T-cell (primary cell): ENCODE data around the gene ST6GALNAC3. TPM values are rescaled to one million over a fixed set of nuclear protein-coding genes. Genes with fewer than 3 reads are reported as not detected.

Experiments used
- ATAC-seq, 4 experiments: fragments of 200-7000 bp in 3 of 4; fragments of 150-1000 bp in 1 of 4; cut with Tn5 transposase; replicated peaks in 1 of 4; 1 replicate in 3 of 4; 2 replicates in 1 of 4; pipeline ENCODE4 v1.10.0; 2021; ENCODE audit warnings: moderate library complexity in 3 of 4, mild to moderate bottlenecking in 2 of 4, moderate number of reproducible peaks in 1 of 4
- CTCF ChIA-PET, 2 donors: fragments of 300-600 bp; sonication (Branson Sonifier 250); formaldehyde crosslinking; loops; one replicate each; lab custom pipeline; 2022; ENCODE audit warnings: antibody characterized with exemption in 2 of 2; lab: Charles Lee
- POLR2A ChIA-PET, 2 donors: fragments of 300-600 bp; sonication (Branson Sonifier 250); formaldehyde crosslinking; loops; one replicate each; lab custom pipeline; 2022; ENCODE audit warnings: antibody characterized with exemption in 2 of 2; lab: Charles Lee
- DNase-seq, 35 experiments: peaks; one replicate each; pipeline versions ENCODE4 v3.0.0 to v3.0.0-alpha.2; 2013 to 2023
- H3K27ac ChIP-seq: one replicate; pipeline ENCODE4 v1.5.1; 2013; ENCODE audit warnings: low read length
- H3K27me3 ChIP-seq, 2 experiments: replicated peaks in 1 of 2; 1 replicate in 1 of 2; 2 replicates in 1 of 2; pipeline versions ENCODE4 v1.6.1 to v1.7.0; 2013; ENCODE audit warnings: low read length in 1 of 2, mixed read lengths in 1 of 2; ENCODE audit not compliant: control insufficient read depth in 2 of 2, insufficient read depth in 2 of 2; ENCODE audit errors: extremely low read depth in 1 of 2
- H3K36me3 ChIP-seq, 2 donors: 1 replicate in 1 of 2; 2 replicates in 1 of 2; pipeline versions ENCODE4 v1.6.1 to v1.7.0; 2013; ENCODE audit warnings: low read length in 1 of 2; ENCODE audit not compliant: control insufficient read depth in 2 of 2, insufficient read depth in 1 of 2; ENCODE audit errors: extremely low read depth in 1 of 2
- H3K4me1 ChIP-seq, 2 experiments: 1 replicate in 1 of 2; 2 replicates in 1 of 2; pipeline versions ENCODE4 v1.6.1 to v1.7.0; 2013; ENCODE audit warnings: low read length in 2 of 2, mixed read lengths in 1 of 2; ENCODE audit not compliant: insufficient read depth in 2 of 2, control insufficient read depth in 1 of 2; ENCODE audit errors: extremely low read depth in 1 of 2
- H3K4me3 ChIP-seq, 2 donors: 1 replicate in 1 of 2; 2 replicates in 1 of 2; pipeline versions ENCODE4 v1.5.1 to v1.7.0; 2013; ENCODE audit warnings: mild to moderate bottlenecking in 2 of 2, low read length in 1 of 2, moderate library complexity in 1 of 2; ENCODE audit not compliant: control insufficient read depth in 1 of 2; ENCODE audit errors: extremely low read depth in 1 of 2
- H3K9me3 ChIP-seq: 2 replicates; pipeline ENCODE4 v1.7.0; 2013
- H3K27ac Mint-ChIP-seq, 2 donors: one replicate each; pipeline ENCODE4 v1.8.0; 2020 to 2021; ENCODE audit warnings: mild to moderate bottlenecking in 2 of 2, mixed read lengths in 2 of 2
- H3K27me3 Mint-ChIP-seq, 2 donors: one replicate each; pipeline ENCODE4 v1.8.0; 2021 to 2022; ENCODE audit warnings: mixed read lengths in 2 of 2
- H3K36me3 Mint-ChIP-seq: one replicate; pipeline ENCODE4 v1.8.0; 2021; ENCODE audit warnings: mixed read lengths
- H3K4me1 Mint-ChIP-seq, 3 donors: one replicate each; pipeline ENCODE4 v1.8.0; 2020 to 2022; ENCODE audit warnings: mixed read lengths in 3 of 3, mild to moderate bottlenecking in 1 of 3
- H3K4me3 Mint-ChIP-seq, 3 donors: one replicate each; pipeline ENCODE4 v1.8.0; 2020 to 2022; ENCODE audit warnings: mild to moderate bottlenecking in 3 of 3, mixed read lengths in 3 of 3, moderate library complexity in 3 of 3
- H3K9me3 Mint-ChIP-seq, 3 donors: one replicate each; pipeline ENCODE4 v1.8.0; 2020 to 2022; ENCODE audit warnings: mixed read lengths in 3 of 3
- WGBS: methylation state at CpG from one replicate; pipeline ENCODE4 v1.1.5; 2013; ENCODE audit warnings: missing lambda C conversion rate; ENCODE audit not compliant: insufficient coverage; 5-methylcytosine and 5-hydroxymethylcytosine counted together
- total RNA-seq, 35 experiments: library from RNA in 6 of 35; stranded (reverse) in 6 of 35; fragments of 120-200 nt in 1 of 35; gene quantifications; one replicate each; pipeline versions ENCODE4 v1.2.1 to v1.2.4 and lab custom pipeline; 2013 to 2026

Gene ST6GALNAC3
- total RNA-seq, 5 donors from 2014 or later (not counting 1 experiment from before 2014, with no cell fraction given): 0.33 to 6.6 (median 1.5) TPM

DNA sequence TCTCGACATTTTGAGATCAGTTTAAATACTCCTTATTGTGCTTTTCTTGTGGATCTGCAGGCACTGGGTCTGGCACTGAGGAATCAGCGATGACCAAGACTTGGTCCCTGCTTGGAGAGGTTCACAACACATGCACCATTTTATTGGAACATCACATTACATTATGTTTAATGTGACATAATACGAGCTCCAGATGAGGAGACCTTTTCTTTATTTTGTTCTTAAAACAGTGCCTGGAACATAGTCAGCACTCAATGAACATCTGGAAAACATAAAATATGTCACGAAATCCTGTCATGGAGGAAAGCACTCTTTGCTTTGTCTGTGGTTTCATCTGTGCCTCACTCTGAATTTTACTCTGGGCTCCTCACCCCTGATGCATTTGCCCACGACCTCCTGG, 110.7 kb downstream of the ST6GALNAC3 start:
- H3K27me3 ChIP-seq: no peaks in the 10 kb centered on the region
- 72% methylated on average over 3 of the region's 5 CpGs for WGBS
- Mint-ChIP-seq H3K27me3 (peaks cover 0 to 2% of the 10 kb centered on the region in 2 donors), H3K4me1 (peaks cover 0 to 5% (median 0%) of the 10 kb centered on the region in 3 donors), H3K9me3 (no peaks in the 10 kb centered on the region), H3K27ac (no peak overlapping the region), H3K36me3 (no peaks in the 10 kb centered on the region), H3K4me3 (no peak overlapping the region)
- H3K36me3 ChIP-seq: no peaks in the 10 kb centered on the region
- DNase-seq: no peak
- no peak overlapping the region for H3K27ac ChIP-seq
- CTCF ChIA-PET: interaction anchor here in 1 of 2 donors (0.6 kb wide), 1 partner anchor 99 kb away, joined by 3 read pairs; no protein-coding TSS in a partner anchor
- no peaks in the 10 kb centered on the region for H3K4me1 ChIP-seq
- H3K4me3 ChIP-seq: no peak overlapping the region
- POLR2A ChIA-PET: interaction anchor here in 1 of 2 donors (0.6 kb wide), 1 partner anchor 142 kb away, joined by 11 read pairs; no protein-coding TSS in a partner anchor
- no peaks in the 10 kb centered on the region for H3K9me3 ChIP-seq
- ATAC-seq: no peak

DNA sequence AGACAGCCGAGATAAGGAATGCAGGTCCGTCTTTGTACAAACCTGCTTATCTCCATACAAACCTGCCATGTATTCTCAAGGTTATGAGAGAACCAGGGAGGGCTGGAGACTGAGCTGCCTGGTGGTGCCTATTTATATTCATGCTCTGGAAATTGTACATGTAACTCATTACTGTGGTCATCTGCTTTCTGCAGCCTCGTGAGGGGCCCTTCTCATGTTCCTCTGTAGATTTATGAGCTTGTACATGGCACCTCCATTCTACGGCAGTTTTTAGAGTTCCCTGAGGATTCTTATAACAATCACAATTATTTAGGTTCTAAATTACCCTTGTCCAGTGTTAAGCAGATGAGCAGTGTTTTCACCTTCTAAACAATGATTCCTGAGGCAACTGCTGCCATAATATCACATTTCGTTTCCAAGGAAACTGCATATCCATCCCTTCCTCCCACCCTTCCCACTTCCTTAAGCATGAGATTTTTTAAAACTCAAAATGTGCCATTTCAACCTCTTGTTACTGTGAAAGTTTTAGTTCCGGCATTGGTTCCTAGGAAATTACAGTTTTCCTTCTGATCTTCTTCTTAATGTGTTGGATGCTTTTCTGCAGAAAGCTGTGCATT, 112.1 kb downstream of the ST6GALNAC3 start:
- Mint-ChIP-seq H3K27me3 (peaks cover 0 to 2% of the 10 kb centered on the region in 2 donors), H3K36me3 (no peaks in the 10 kb centered on the region), H3K4me3 (no peak overlapping the region), H3K9me3 (no peaks in the 10 kb centered on the region), H3K4me1 (peaks cover 0 to 5% (median 0%) of the 10 kb centered on the region in 3 donors), H3K27ac (no peak overlapping the region)
- ChIA-PET CTCF (no interaction called here), POLR2A (interaction anchor here in 1 of 2 donors (0.7 kb wide), 1 partner anchor 356 kb away, joined by 3 read pairs; no protein-coding TSS in a partner anchor)
- no peaks in the 10 kb centered on the region for H3K9me3 ChIP-seq
- no peaks in the 10 kb centered on the region for H3K36me3 ChIP-seq
- H3K27me3 ChIP-seq: no peaks in the 10 kb centered on the region
- no peak for DNase-seq
- ATAC-seq: no peak
- no peak overlapping the region for H3K27ac ChIP-seq
- no peak overlapping the region for H3K4me3 ChIP-seq
- H3K4me1 ChIP-seq: no peaks in the 10 kb centered on the region
- 54% methylated on average over 2 of the region's 6 CpGs for WGBS

DNA sequence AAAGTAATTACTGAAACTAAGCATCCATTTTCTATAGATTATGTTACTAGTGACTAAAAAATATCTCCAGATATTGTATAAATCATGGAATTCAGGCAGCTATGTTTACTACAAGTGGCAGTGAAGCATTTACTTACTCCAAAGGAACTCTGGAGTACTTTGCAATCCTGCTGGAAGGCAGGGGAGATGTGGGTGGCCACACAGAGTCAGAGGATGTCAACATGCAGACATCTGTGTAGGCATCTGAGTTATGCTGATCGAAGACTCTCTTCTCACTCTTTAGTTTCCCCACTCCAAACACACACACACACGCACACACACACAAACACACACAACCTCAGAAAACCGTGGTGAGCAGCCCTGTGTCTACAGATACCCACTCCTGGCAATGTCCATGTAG, 112.9 kb downstream of the ST6GALNAC3 start:
- H3K9me3 Mint-ChIP-seq: no peaks in the 10 kb centered on the region
- H3K27me3 Mint-ChIP-seq: peaks cover 0 to 2% of the 10 kb centered on the region in 2 donors
- ChIA-PET POLR2A (no interaction called here), CTCF (no interaction called here)
- Histone ChIP-seq H3K4me1 (no peaks in the 10 kb centered on the region), H3K27ac (no peak overlapping the region), H3K36me3 (no peaks in the 10 kb centered on the region), H3K27me3 (no peaks in the 10 kb centered on the region), H3K9me3 (no peaks in the 10 kb centered on the region), H3K4me3 (no peak overlapping the region)
- 79% methylated on average over 3 of the region's 3 CpGs for WGBS
- H3K27ac Mint-ChIP-seq: no peak overlapping the region
- no peak for ATAC-seq
- no peak for DNase-seq
- no peaks in the 10 kb centered on the region for H3K36me3 Mint-ChIP-seq
- H3K4me3 Mint-ChIP-seq: no peak overlapping the region
- H3K4me1 Mint-ChIP-seq: peaks cover 0 to 6% (median 0%) of the 10 kb centered on the region in 3 donors

DNA sequence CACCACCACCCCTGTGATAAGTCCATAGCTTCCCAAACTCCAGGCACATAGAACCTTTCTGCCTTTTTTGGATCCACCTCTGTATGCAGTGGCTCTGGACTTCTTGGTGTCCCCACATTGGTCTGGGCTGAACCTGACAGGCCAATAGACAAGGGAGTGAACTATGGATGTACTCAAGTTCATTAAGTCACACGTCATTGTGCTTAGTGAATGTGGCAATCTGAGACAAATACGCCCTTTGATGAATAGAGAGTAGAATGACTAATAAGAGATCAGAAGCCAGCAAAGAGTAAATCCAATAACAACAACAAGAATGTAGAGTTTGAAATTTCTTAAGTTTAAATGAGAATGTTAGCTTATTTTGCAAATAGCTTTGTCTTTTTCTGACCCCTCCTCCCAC, 114.8 kb downstream of the ST6GALNAC3 start:
- no peaks in the 10 kb centered on the region for H3K27me3 ChIP-seq
- H3K4me3 ChIP-seq: no peak overlapping the region
- H3K27ac ChIP-seq: no peak overlapping the region
- DNase-seq: no peak
- no peaks in the 10 kb centered on the region for H3K9me3 Mint-ChIP-seq
- H3K36me3 Mint-ChIP-seq: no peaks in the 10 kb centered on the region
- no peaks in the 10 kb centered on the region for H3K36me3 ChIP-seq
- no peak overlapping the region for H3K4me3 Mint-ChIP-seq
- ChIA-PET POLR2A (no interaction called here), CTCF (no interaction called here)
- no CpG with 5 or more reads among the region's 2 CpGs for WGBS
- H3K9me3 ChIP-seq: no peaks in the 10 kb centered on the region
- peaks cover 0 to 6% (median 0%) of the 10 kb centered on the region in 3 donors for H3K4me1 Mint-ChIP-seq
- peaks cover 0 to 2% of the 10 kb centered on the region in 2 donors for H3K27me3 Mint-ChIP-seq
- H3K4me1 ChIP-seq: no peaks in the 10 kb centered on the region
- no peak for ATAC-seq
- H3K27ac Mint-ChIP-seq: no peak overlapping the region

DNA sequence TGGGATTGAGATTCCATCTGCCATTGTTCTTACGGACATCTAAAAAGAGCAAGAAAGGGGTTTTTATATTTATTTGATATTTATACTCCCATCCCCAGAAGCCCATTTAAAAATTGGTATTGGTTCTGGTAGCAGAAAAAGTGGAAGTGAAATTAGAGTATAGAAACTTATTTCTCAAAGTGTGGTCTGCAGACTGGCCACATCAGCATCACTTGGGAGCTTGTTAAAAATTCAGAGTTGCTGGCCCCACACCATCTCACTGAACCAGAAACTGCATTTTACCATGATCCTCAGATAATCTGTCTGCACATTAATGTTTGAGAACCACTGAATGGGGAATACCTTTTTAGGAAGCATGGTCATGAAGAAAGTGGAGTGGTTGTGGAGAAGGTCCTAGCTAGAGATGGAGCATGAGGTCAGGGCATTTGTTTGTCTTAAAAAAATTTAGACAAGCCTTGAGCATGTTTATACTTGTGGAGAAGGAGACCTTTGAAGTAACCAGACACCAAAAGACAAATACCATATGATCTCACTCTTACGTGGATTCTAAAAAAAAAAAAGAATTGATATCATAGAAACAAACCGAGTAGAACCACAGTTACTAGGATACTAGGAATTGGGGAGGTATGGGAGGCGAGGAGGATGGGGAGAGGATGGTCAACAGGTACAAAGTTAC, 116.3 kb downstream of the ST6GALNAC3 start:
- no CpG with 5 or more reads among the region's 4 CpGs for WGBS
- H3K36me3 ChIP-seq: no peaks in the 10 kb centered on the region
- no peaks in the 10 kb centered on the region for H3K9me3 ChIP-seq
- POLR2A ChIA-PET: no interaction called here
- no peaks in the 10 kb centered on the region for H3K9me3 Mint-ChIP-seq
- DNase-seq: no peak
- no peaks in the 10 kb centered on the region for H3K27me3 ChIP-seq
- no peaks in the 10 kb centered on the region for H3K4me1 ChIP-seq
- H3K27ac Mint-ChIP-seq: no peak overlapping the region
- H3K4me3 ChIP-seq: no peak overlapping the region
- no peak for ATAC-seq
- H3K27ac ChIP-seq: no peak overlapping the region
- H3K36me3 Mint-ChIP-seq: no peaks in the 10 kb centered on the region
- CTCF ChIA-PET: interaction anchor here in 1 of 2 donors (0.6 kb wide), 1 partner anchor 9 kb away, joined by 3 read pairs; no protein-coding TSS in a partner anchor
- peaks cover 0 to 6% (median 0%) of the 10 kb centered on the region in 3 donors for H3K4me1 Mint-ChIP-seq
- peaks cover 0 to 2% of the 10 kb centered on the region in 2 donors for H3K27me3 Mint-ChIP-seq
- H3K4me3 Mint-ChIP-seq: no peak overlapping the region

DNA sequence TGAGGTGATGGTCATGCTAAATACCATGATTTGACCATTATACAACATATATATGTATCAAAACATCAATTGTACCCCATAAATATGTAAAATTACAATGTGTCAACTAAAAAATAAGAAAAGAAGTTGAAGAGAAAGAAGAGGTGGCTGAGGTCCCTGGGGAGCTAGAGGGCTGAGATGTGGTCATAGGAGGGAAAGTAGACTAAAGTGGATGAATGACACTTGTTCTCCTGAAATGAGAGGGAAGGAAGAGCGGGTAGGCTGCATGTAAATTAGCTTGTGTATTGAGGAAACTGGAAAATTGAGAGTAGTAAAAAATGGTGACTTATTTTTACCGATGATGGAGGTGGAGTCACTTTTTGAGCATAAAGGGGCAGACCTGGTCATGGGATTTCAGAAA, 117.0 kb downstream of the ST6GALNAC3 start:
- H3K4me1 Mint-ChIP-seq: peaks cover 0 to 6% (median 0%) of the 10 kb centered on the region in 3 donors
- H3K27me3 Mint-ChIP-seq: peaks cover 0 to 2% of the 10 kb centered on the region in 2 donors
- H3K4me3 Mint-ChIP-seq: no peak overlapping the region
- no peak overlapping the region for H3K27ac Mint-ChIP-seq
- H3K9me3 Mint-ChIP-seq: no peaks in the 10 kb centered on the region
- 90% methylated on average over 2 of the region's 2 CpGs for WGBS
- Histone ChIP-seq H3K27me3 (no peaks in the 10 kb centered on the region), H3K36me3 (no peaks in the 10 kb centered on the region), H3K4me1 (no peaks in the 10 kb centered on the region), H3K27ac (no peak overlapping the region), H3K4me3 (no peak overlapping the region), H3K9me3 (no peaks in the 10 kb centered on the region)
- DNase-seq: no peak
- CTCF ChIA-PET: interaction anchor here in 1 of 2 donors (0.6 kb wide), 1 partner anchor 8 kb away, joined by 3 read pairs; no protein-coding TSS in a partner anchor
- no peak for ATAC-seq
- no peaks in the 10 kb centered on the region for H3K36me3 Mint-ChIP-seq
- POLR2A ChIA-PET: no interaction called here
